GM20000 (cell line): ENCODE measurements around the gene BMF.

Experiments
- DNase-seq: peaks from one replicate; pipeline ENCODE4 v3.0.0; 2012; ENCODE audit warnings: low spot score
- CTCF ChIP-seq: IDR thresholded peaks from 2 replicates; pipeline ENCODE4 v1.5.1; 2012; ENCODE audit warnings: mild to moderate bottlenecking, control low read depth; ENCODE audit errors: extremely low read depth, missing control alignments

The BMF gene

DNA sequence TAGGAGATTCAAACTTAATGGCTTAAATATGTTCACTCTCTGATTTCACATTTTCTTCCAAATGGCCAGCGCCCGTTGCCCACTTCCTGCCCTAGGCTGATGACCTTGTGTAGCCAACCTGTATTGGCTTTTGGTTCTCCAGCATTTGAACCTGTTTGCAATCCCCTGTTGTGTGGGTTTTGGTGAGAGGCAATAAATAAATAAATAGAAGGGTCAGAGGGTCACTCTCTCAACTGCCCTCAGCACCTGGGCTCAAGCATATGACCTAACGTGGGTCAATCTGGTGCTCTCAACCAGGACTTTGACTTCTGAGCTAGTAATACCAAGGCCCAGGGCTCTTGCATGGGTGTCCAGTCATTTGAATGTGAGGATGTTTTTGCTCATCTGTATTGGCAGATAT, 67.9 kb downstream of the BMF start:
- TF ChIP-seq CTCF, result no peak
- no peak for DNase-seq

GRCh38 chr15:40040293-40040635, 68.4 kb downstream of the BMF start:
- TF ChIP-seq CTCF, result no peak
- DNase-seq, result no peak

GRCh38 chr15:40038638-40039543, 69.8 kb downstream of the BMF start, which contains the start of gene SRP14:
SRP14 (minus strand) TSS chr15:40039181; CDS start chr15:40039116, 65 bp downstream.
- peak; percentile 91 for DNase-seq
- TF ChIP-seq CTCF, result no peak

GRCh38 chr15:40038275-40038637, 70.4 kb downstream of the BMF start:
- no peak for DNase-seq
- no peak for TF ChIP-seq CTCF
